OCI-LY7 (cell line): ENCODE measurements around the gene NUP50.
A peak's percentile ranks its signal among the peaks of the same experiment; 100 is the strongest.

Experiments
- EZH2phosphoT487 ChIP-seq: fragments of 200-600 bp; sonication (generic); IDR thresholded peaks from 2 replicates; pipeline ENCODE4 v1.6.1; 2018; ENCODE audit warnings: low read depth, borderline replicate concordance, mild to moderate bottlenecking, mixed run types, antibody characterized with exemption, low read length, moderate library complexity, mixed read lengths
- TF ChIP-seq, protein P1 (sequence below): fragments of 200-600 bp; sonication (generic); conservative IDR thresholded peaks from 2 replicates; pipeline ENCODE4 v1.5.1; 2014; ENCODE audit warnings: mild to moderate bottlenecking, antibody characterized with exemption, low read length, moderate library complexity, mixed read lengths

- TF ChIP-seq, protein P1, sequence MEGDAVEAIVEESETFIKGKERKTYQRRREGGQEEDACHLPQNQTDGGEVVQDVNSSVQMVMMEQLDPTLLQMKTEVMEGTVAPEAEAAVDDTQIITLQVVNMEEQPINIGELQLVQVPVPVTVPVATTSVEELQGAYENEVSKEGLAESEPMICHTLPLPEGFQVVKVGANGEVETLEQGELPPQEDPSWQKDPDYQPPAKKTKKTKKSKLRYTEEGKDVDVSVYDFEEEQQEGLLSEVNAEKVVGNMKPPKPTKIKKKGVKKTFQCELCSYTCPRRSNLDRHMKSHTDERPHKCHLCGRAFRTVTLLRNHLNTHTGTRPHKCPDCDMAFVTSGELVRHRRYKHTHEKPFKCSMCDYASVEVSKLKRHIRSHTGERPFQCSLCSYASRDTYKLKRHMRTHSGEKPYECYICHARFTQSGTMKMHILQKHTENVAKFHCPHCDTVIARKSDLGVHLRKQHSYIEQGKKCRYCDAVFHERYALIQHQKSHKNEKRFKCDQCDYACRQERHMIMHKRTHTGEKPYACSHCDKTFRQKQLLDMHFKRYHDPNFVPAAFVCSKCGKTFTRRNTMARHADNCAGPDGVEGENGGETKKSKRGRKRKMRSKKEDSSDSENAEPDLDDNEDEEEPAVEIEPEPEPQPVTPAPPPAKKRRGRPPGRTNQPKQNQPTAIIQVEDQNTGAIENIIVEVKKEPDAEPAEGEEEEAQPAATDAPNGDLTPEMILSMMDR: peak; percentile 48
- TF ChIP-seq EZH2phosphoT487: no peak
These were observed 29.0 kb downstream of the NUP50 start for GRCh38 chr22:45192701-45193187.
